GM18508 (cell line): ENCODE measurements around the gene DPYSL5.
"Not testable (repeated sequence)": the region's sequence is repeated elsewhere in the genome, so short reads cannot be mapped to it uniquely, and the experiment has no call there.

Source experiments
- ATAC-seq: cut with Tn5 transposase; IDR thresholded peaks from one replicate; pipeline ENCODE4 v1.9.1; 2021; ENCODE audit warnings: moderate number of reproducible peaks; ENCODE audit not compliant: insufficient read depth, unreplicated experiment

DPYSL5 gene, protein sequence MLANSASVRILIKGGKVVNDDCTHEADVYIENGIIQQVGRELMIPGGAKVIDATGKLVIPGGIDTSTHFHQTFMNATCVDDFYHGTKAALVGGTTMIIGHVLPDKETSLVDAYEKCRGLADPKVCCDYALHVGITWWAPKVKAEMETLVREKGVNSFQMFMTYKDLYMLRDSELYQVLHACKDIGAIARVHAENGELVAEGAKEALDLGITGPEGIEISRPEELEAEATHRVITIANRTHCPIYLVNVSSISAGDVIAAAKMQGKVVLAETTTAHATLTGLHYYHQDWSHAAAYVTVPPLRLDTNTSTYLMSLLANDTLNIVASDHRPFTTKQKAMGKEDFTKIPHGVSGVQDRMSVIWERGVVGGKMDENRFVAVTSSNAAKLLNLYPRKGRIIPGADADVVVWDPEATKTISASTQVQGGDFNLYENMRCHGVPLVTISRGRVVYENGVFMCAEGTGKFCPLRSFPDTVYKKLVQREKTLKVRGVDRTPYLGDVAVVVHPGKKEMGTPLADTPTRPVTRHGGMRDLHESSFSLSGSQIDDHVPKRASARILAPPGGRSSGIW

DNA sequence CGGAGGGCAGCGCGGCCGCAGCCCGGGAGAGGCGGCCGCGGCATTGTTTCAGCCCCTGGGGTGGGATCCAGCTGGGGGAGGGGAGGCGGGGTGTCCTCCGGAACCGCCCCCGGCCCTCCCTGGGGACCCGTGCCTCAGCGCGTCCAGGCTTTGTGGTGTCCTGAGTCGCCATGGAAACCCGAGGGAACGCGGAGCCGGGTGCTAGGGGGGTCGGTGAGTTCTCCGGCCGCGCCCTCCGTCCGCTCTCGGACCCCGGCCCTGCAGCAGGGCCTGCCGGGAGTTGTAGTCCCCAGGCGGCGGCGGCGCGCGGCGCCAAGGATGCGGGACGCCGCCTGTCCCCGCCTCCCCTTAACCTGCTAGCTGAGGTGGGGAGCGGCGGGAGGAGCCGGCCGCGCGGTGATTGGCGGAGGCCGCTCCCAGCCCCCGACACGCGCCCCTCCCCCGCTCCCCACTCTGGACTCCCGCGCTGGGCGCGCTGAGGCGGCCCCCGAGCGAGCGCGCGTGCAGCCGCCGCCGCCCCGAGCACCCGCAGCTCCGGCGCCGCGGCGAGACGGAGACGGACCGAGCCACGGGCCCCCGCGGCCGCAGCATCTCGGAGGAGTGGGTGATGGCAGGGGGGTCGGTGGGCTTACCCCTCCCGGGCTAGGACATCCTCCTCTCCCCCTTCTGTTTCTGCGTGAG, at the start of gene DPYSL5:
DPYSL5 (plus strand) TSS at position 478 of the 681 bp plus-strand sequence. CDS start 50,368 bp downstream, outside the sequence.
- no peak for ATAC-seq

DNA sequence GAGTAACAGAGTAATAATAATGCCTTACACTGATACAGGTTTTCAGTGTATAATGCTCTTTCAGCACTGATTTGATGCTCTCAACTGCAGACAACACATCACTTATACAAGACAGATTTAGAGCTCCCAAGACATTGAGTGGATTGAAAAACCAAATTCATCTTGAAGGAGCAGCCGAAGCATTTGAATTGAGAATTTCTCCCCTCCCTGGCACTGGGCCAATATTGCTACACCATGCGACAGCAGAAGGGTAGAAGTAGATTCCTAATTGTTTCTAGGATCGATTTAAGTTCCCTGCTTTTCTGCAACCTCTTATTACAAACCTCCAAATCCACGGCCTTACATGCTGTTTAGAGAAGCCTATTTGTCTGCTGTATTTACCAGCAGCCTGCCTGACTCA, 46.6 kb upstream of the DPYSL5 start:
- no peak for ATAC-seq

DNA sequence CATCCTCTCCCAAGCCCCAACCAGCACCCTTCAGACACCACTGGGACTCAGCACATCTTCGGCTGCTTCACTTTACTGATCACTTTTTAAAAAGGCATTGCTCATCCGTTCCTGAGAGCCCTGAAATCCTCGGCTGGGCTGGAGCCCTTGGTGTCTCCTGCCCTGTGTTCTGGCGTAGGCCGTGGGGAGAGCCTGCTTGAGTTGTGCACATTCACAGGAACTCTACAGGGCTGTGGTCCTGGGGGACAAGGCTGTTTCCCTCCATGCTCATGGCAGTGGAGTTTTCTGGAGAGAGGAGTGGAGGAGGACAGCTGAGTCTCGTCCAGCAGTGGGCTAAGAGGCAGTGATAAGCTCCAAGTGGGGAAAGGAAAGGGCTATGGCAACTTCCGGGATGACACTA, 46.1 kb upstream of the DPYSL5 start:
- ATAC-seq: no peak

DNA sequence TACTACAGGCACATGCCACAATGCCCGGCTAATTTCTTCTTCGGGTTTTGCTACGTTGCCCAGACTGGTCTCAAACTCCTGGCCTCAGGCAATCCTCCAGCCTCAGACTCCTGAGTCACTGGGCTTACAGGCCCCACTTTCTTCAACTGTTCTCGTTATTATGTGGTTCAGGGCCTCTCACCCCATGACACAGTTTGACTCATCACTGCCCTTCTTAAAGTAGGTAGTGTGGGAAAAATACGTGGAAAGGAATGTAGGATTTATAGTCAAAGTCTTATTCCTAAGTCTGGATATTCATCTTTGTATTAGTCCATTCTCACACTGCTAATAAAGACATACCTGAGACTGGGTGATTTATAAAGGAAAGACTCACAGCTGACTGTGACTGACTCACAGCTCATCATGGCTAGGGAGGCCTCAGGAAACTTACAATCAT, 42.7 kb upstream of the DPYSL5 start:
- no peak for ATAC-seq

DNA sequence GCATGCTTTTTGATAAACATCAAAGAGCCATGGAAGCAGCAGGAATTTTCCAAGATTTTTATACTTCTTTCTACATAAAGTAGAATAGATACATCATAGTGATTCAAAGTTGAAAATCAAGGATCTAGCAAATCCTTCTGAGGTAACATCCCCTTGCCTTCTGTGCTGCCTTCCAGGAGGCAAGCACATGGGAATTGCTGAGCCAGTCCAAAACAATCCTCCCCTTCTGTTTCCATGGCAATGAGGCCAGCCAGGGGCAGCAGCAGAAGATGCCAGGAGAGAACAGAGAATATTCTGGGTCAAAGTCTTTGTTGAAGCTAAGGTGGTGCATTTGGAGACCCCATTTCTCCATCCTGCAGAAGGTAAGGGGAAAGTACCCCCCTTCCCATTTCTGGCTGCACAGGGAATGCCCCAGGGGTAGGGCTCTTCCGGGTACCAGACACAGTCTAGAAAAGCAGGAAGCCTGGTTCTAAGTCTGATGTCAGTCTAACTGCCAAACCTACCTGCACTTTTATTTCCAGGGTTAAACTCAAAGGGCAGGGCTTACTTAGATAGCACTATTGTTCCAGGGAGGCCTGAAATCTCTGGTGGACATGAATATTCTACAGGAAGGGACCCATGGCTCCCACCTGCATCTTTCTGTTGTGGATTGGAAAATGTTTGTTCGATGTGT, 40.0 kb upstream of the DPYSL5 start:
- ATAC-seq: no peak

DNA sequence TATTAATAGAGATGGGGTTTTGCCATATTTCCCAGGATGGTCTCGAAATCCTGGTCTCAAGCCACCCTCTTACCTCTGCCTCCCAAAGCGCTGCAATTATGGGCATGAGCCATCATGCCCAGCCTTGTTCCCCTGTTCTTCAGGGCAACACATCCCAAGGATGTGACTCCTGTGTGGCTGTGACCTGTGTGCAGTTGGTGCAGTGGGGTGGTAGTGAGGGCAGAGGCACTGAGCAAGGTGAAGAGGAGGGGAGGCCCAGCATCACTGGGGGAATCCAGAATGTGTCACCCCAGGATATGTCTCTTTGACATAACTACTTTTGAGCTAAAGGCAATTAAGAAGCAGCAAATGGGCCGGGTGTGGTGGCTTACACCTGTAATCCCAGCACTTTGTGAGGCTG, 38.7 kb upstream of the DPYSL5 start:
- no peak for ATAC-seq

DNA sequence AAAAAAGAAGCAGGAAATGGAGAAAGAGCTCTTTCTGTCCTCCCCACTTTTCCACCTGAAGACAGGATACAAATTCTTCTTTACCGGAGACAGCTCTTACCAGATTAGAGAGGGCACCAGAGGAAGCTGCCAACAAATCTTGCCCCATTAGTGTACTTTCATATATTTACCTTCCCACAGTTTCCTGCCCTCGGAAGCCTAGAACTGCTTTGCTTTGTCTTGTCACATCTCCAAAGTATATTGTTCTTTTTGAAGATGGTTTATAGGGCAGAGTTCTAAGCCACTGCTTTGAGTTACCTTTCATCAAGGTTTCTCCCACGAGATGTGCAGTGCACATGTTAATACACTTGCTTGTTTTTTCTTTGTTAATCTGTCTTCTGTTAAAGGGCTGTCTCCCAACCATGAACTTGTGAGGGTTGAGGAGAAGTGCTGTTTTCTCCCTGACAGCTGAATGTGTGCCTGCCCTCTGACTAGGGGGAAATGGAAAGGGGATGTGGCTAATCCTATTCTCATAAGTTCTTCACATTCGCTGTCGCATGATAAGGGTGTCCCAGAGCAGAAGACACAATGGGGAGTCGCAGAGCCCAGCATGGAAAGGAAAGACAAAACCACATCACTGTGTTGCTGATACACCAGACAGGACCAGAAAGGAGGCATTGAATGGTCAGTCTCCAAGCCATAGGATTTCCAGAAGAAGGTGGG, 37.9 kb upstream of the DPYSL5 start:
- no peak for ATAC-seq

DNA sequence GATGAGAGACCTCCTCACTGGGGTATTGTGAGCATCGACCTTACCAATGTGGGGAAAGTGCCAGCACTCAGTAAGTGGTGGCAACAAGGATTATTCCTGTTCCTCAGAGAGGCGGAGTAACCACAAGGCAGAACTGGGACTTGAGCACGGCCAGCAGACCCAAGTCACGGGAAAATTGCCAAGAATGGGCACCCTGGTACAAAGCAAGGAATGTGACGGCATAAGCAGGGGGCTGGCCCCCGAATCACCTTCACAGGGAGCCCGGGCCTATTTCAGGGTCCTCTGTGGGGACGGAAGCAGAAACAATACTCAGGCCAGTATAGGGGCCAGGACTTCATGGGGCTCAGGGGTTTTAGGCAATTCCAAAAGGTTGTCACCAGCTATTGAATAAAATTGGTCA, 36.7 kb upstream of the DPYSL5 start:
- ATAC-seq: no peak

DNA sequence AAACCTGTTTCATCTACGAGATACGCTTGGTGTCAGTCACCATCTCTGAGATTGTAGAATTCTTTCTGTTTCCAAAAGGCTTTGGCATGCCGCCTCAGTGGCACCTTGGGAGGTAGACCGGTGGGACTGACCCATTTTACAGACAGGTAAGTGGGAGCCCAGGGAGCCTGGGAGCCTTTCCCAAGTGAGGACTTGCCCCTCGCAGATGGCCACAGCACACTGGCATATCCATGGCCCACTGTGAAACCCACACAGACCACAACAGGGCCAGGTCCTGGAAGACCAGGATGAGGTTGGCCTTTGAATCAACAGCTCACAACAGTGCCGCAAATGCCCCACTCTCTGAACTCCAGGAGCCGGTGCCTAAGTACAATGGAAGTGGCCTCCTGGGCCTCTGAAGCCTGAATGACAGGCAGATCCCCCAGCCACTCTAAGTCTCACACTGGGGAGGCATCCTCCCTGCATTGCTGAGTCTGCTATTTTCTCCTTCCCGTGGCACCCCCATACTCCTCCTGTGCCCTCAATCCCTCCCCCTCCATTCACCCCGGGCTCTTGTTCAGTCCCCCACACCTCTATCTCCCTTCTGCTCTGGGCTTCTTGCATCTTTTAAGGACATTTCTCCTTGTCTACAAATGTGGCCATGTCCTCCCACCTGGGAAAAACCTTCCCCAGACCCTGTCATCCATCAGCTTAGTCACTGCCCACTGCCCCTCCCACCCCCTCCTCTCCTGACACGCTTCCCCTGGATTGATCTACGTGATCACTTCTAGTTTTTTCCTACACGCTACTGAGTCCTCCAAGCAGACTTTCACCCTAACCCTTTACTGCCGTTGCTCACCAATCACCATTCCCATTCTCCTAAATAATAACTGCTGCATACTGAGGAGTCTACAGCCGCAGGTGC, 35.9 kb upstream of the DPYSL5 start:
- ATAC-seq: no peak

DNA sequence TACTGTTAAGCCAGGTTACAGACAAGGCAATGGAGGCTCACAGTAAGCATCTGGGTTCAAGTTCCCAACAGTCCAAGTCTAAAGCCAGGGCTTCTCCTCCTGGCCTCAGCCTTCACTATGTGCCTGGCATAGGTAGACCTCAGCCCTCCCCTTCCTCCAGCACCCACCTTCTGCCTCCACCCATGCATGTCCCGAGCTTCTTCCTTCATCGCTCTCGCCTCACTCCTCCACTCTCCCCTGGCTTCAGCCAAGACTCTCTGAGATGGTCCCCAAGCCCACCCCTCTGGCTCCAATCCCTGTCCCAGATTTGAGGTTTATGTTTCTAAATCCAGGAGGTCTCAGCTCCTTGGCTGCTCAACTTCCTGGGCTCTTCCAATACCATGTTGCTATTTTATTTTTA, 35.2 kb upstream of the DPYSL5 start:
- no peak for ATAC-seq

DNA sequence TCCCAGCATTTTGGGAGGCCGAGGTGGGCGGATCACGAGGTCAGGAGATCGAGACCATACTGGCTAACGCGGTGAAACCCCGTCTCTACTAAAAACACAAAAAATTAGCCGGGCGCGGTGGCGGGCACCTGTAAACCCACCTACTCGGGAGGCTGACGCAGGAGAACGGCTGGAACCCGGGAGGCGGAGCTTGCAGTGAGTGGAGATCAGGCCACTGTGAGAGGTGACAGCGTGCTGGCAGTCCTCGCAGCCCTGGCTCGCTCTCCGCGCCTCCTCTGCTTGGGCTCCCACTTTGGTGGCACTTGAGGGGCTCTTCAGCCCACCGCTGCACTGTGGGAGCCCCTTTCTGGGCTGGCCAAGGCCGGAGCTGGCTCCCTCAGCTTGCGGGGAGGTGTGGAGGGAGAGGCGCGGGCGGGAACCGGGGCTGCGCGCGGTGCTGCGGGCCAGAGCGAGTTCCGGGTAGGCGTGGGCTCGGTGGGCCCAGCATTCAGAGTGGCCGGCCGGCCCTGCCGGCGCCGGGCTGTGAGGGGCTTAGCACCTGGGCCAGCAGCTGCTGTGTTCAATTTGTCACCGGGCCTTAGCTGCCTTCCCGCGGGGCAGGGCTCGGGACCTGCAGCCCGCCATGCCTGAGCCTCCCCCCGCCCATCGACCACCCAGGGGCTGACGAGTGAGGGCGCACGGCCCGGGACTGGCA, 33.7 kb upstream of the DPYSL5 start:
- ATAC-seq: not testable (repeated sequence)

DNA sequence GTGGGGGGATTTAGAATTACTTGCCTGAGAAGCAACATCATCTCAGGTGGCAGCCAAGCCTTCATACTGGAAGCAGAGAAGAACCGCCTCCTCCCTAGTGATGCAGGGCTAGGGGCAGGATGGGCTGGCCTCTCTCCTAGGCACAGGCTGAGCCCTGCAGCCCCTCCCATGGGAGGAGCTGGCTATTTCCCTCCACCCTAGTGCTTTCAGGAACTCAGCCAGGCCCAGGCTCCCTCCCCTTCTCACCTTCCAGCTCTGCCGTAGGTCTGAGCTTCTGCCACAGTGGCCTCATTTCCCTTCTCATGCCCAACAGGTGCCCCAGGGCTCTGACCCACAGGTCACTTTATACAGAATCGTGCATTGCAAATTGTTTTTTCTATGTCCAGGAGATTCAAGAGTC, 31.0 kb upstream of the DPYSL5 start:
- ATAC-seq: no peak

DNA sequence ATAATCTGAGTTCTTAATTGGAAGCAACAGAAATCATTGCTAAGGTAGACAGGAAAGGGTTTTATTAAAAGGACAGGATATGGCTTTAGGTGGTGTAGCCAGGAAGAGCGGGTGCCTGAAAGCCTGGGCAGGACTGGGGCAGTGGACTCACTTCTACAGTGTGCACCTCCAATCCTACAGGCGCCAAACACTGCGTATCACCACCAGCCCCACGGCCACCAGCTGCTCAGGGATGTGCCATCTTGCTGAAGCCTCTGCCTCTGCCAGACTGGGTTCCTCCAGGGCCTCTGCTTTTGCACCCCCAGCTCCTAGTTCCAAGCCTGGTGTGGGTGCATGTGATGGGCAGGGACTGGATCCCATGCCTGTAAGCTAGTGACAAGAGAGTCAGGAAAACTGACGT, 29.7 kb upstream of the DPYSL5 start:
- ATAC-seq: no peak

DNA sequence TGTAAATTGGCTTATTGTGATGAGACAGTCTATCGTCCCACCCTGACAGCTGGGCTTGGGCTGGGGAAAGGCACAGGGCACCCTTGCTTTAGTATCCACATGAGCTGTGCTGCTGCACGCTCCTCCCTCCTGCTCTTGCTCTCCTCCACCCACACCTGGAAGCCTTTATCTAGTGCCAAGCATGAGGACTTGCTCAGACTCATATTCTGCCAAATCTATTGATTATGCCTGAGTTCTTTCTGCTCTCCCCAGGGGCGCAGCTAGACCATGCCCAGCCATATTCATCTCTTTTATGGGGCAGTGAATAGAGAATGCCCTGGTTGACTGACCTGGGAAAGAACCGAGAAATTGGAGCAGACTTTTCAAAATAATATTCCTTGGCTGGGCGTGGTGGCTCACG, 29.0 kb upstream of the DPYSL5 start:
- ATAC-seq: no peak

DNA sequence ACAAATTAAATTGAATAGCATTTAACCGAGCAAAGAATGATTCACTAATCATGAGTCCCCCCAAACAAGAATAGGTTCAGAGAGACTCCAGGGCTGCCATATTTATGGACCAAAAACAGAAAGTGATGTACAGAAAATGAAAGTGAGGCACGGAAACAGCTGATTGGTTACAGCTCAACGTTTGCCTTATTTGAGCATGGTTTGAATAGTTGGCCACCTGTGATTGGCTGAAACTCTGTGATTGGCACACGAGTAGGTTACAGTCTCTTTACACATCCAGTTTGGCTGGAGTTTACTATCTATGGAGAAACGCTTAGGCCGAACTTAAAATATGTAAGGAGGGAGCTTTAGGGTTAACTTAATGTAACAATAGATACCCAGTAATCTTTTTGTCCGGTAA, 27.0 kb upstream of the DPYSL5 start:
- ATAC-seq: no peak

DNA sequence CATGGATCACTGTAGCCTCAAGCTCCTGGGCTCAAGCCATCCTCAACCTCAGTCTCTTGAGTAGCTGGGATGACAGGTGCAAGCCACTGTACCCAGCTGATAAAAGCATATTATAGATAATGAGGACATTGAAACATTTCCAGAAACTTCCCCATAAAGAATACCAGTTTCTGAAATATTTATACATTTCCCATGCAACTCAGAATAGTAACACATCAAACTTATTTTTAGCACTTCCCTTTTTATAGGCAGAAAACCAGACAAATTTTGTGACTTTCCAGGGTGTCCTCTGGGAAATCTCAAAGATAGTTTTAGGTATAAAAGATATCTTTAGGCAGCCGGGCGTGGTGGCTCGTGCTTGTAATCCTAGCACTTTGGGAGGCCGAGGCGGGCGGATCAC, 25.1 kb upstream of the DPYSL5 start:
- no peak for ATAC-seq

DNA sequence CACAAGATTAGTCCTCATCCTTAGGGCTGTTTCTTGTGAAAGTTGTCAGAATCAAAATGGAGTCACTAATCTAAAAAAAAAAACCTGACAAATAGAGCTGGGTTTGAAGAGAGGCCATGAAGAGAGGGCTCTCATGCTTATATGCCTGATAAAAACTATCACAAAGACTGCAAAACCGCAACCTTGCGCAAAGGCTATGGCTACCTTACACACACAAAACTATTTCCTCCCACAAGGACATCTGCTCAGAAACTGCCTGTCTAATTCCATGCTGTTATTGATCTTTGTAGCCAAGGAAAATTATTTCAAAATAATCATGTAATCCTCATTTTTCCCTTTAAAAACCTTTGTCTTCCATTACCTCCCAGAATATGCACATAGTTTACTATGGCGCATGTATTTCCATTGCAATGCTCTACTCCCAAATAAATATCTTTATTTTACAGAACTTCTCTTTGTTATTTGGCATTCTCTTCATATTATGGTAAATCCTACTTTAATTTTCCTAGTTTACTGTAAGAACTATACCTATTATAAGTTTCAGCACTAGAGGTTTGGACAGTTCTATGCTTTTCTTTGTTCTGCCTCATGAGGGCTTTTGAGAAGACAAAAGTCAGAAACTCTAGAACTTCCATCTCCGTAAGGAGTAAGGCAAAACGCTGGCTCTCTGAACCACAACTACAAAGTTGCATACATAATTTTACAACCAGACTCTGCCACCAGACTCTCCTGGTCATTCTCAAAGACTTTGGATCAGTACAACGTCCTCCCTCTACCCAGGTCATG, 9.6 kb upstream of the DPYSL5 start:
- ATAC-seq: no peak
